ENCODE results near the gene METTL16.

DNA sequence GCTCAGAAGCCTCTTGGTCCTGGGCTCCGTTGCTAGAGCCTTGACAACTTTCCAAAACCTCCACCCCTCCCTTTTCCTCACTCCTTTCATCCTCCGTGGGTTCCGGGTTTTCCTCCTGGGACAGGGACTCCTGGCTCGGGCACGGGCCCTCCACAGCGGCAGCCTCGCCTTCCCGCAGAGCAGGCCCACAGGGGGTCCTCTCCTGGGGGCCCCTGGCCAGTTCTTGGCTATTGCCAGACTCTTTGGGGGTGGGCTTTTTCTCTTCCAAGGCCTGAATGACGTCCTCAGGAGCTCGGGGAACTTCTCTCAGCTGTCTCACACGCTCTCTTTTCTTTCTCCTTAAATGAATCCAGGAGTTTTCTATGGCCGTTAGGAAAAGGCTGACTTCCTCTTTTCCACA is 91.5 kb downstream of the METTL16 start:
- TF ChIP-seq TAF1 (IDR thresholded peaks at IDR 0.05; ENCODE audit: low read depth) (no peak), YY1 (IDR thresholded peaks at IDR 0.05; ENCODE audit: low read depth) (no peak), CREB1 (IDR thresholded peaks at IDR 0.05; ENCODE audit: low read depth) (no peak), RAD21 (IDR thresholded peaks at IDR 0.05; ENCODE audit: low read depth) (no peak), EP300 (IDR thresholded peaks at IDR 0.05; ENCODE audit: borderline replicate concordance) (no peak), CEBPB (IDR thresholded peaks at IDR 0.05) (no peak), USF1 (IDR thresholded peaks at IDR 0.05) (no peak)
- TF ChIP-seq, protein P1, sequence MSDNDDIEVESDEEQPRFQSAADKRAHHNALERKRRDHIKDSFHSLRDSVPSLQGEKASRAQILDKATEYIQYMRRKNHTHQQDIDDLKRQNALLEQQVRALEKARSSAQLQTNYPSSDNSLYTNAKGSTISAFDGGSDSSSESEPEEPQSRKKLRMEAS (IDR thresholded peaks at IDR 0.05) = no peak
